HG03103 (cell line): Measurements from ENCODE around the gene RHBDL2.
"Not testable (repeated sequence)": the region's sequence is repeated elsewhere in the genome, so short reads cannot be mapped to it uniquely, and the experiment has no call there.

Experiments used
- ATAC-seq: cut with Tn5 transposase; IDR thresholded peaks from one replicate; pipeline ENCODE4 v1.9.1; 2021; ENCODE audit warnings: low read depth; ENCODE audit not compliant: unreplicated experiment

Gene RHBDL2

DNA sequence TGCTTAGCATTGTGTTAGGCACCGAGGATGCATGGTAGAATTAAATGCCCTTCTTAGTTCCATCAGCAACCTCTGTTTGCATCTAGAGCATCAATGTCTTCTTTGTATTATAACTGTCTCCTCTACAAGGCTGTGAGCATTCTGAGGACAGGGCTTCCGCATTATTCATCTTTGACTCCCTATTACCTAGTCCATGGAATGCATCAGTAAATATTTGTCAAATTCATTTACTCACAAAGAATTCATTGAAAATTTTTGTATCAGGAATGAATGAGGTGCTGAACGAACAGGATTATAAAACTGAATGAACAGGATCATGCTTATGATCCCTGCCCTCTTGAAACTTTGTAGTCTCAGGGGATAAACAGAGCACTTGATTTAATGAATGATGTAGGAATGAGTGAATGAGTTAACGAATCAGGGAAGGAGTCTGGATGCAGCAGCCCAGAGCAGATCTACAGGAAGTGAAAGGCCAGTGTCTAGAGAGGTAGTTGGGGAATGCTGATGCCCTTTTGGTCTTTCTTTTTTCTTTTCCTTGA lies 2.8 kb downstream of the RHBDL2 start:
- no peak for ATAC-seq

DNA sequence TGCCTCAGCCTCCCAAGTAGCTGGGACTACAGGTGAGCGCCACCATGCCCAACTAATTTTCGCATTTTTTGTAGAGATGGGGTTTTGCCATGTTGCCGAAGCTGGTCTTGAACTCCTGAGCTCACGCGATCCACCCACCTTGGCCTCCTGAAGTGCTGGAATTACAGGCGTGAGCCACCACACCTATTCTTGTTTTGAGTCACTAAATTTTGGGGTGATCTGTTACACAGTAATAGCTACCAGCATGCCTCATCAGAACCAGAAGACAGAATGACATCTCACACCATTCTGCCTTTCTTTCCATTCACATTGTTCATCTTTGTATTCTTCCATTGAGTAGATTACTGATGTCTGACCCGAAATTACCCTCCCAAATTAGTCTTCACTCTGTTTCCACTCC lies 9.1 kb downstream of the RHBDL2 start:
- no peak for ATAC-seq

GRCh38 chr1:38929476-38929875 lies 12.2 kb downstream of the RHBDL2 start:
- ATAC-seq, result no peak

GRCh38 chr1:38929054-38929453 lies 12.6 kb downstream of the RHBDL2 start:
- no peak for ATAC-seq

DNA sequence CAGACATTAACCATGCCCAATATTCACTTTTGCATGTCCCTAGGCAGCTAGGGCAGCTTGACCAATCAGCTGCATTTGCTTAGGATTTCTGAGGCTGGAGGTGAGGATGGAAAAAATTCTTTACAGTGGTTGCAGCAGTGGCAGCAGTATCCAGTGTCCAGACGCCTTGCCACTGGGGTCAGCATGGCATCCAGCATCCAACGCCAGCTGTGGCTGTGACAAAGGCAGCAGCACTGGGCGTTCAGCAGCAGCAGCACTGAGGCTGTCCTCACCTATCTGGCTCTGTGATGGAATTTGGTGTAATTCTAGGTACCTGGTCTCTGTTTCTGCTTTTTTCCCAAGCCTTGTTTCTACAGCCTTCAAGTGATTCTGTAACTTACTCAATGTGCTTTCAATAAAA lies 15.5 kb downstream of the RHBDL2 start:
- ATAC-seq, result no peak

DNA sequence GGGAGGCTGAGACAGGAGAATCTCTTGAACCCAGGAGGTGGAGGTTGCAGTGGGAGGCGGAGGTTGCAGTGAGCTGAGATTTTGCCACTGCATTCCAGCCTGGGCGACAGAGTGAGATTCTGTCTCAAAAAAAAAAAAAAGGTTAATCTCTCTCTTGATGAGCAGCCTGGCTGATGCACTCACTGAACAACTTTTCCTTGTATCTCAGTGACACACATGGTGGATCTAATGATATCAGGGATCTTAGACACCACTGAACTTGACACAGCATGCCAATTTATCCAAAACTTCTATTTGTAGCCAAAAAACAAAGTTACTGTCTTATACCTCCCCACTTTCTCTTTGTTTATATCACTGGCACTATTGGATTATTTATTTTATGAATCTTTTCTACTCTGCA lies 16.2 kb downstream of the RHBDL2 start:
- no peak for ATAC-seq

- ATAC-seq, result no peak
Observed at GRCh38 chr1:38923607-38924006, 18.0 kb downstream of the RHBDL2 start.

GRCh38 chr1:38919130-38919529 lies 22.5 kb downstream of the RHBDL2 start:
- ATAC-seq, result no peak

DNA sequence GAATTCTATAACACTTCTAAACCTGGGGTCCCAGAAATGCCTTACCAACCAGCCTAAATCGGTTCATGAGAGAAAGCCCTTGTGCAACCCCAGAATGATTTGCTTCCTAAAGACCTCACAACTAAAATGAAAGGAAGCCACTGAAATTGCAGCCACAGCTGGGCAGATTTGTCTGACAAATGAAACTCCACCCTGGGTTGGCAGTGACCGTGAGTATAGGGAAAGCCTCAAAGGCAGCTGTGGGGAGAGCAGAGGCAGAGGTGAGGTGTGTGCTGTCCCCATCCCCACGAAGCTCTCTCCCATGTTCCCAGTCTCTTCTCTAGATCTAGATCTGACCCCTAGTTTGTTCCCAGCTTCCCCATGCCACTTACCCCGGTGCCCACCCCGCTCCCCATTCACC lies 23.1 kb downstream of the RHBDL2 start:
- no peak for ATAC-seq

DNA sequence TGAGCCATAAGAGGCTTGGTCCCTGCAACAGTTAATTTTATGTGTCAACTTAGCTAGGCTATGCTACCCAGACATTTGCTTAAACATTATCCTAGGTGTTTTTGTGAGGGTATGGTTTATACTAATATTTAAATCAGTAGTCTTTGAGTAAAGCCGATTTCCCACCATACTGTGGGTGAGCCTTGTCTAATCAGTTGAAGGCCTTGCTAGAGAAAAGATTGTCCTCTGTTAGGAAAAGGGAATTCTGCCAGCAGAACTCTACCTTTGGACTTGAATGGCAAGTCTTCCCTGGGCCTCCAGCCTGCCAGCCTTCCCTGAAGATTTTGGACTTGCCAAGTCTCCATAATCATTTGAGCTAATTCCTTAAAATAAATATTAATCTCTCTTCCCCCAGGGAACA lies 23.9 kb downstream of the RHBDL2 start:
- no peak for ATAC-seq

- ATAC-seq, result no peak
Observed at GRCh38 chr1:38917337-38917736, 24.3 kb downstream of the RHBDL2 start.

- no peak for ATAC-seq
Observed at GRCh38 chr1:38915352-38915948, 26.2 kb downstream of the RHBDL2 start.

- not testable (repeated sequence) for ATAC-seq
Observed at GRCh38 chr1:38914908-38915307, 26.7 kb downstream of the RHBDL2 start.

DNA sequence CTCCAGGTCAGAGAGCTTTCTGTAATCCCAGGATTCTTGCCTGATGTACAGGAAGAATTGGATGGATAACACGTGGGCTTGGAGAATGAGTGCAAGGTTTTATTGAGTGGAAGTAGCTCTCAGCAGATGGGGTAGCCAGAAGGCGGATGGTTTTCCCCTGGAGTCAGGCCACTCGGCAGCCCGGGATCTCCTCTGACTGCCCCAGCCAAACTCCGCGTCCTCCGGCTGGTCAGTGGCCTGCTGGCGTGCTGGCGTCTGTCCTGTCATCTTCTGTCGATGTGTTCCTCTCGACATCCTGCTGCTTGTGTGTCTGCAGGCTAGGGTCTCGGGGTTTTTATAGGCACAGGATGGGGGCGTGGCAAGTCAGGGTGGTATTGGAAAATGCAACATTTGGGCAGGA lies 32.8 kb downstream of the RHBDL2 start:
- ATAC-seq, result no peak

DNA sequence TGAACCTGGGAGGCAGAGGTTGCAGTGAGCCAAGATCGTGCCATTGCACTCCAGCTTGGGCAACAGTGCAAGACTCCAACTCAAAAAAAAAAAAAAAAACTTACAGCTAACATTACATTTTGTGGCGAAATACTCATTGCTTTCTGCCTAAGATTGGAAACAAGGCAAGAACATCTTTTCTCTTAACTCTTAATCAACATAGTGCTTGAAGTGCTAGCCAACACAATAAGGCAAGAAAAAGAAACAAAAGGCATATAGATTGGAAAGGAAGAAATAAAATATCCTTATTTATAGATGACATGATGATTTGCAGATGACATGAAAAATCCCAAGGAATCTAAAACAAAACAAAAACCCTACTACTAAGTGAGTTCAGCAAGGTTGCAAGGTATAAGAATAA lies 35.6 kb downstream of the RHBDL2 start:
- no peak for ATAC-seq

DNA sequence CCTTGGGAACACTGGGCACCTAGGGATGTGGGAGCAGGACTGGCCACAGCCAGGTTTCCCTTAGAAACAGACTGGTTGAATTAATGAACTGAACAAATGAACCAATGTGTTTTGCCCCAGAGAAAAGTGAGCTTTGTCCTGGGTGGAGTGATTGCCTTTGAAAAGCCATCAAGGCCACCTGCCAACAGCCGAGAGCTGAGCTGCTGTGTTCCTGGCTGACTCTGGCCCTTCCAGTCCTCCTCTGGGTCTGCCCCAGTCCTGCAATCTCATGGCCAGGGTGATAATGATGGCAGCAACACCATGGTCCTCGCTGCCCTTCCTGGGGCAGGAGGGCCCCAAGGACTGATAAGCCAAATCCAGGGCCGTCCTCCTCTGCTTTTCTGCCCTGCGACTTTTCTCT lies 42.1 kb downstream of the RHBDL2 start:
- no peak for ATAC-seq

- ATAC-seq, result no peak
Observed at GRCh38 chr1:38898653-38899230, 42.9 kb downstream of the RHBDL2 start.

- ATAC-seq, result no peak
Observed at GRCh38 chr1:38896169-38896568, 45.5 kb downstream of the RHBDL2 start.

- no peak for ATAC-seq
Observed at GRCh38 chr1:38892976-38893375, 48.7 kb downstream of the RHBDL2 start.

DNA sequence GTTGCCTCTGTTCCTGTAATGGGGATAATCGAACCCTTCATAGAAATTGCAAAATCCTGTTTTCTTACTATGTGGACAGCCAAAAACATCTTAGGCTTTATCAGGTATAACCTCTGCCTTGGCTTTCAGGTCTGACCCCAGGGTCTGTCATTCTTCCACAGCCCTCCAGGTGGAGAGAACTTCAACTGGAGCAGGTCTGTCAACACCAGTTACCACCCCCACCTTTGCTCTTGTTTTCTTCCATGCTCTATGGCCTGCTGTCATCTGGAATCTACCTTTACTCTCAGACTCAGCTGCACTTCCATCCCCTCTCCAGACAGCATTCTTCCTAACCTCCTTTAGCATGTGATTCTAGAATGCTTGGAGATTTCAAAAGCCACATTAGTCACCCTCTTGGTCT lies 49.9 kb downstream of the RHBDL2 start:
- no peak for ATAC-seq

DNA sequence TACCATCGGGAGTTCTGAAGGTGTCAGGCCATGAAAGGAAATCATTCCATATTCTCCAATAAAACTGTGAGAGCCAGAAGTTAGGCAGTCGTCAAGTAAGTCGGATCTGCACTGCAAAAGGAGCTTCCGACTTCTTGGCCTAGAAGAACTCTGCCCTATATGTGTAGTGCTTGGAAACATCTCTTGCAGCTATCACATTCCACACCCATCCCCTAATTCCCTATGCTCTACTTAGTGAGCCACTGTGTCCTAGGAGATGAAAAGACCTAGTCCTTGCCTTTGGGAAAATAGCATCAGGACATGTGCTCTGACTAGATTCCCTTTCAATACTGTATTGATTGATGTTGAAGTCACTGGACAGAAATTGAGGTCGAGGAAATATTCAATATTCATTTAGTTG lies 52.0 kb downstream of the RHBDL2 start:
- ATAC-seq, result no peak
